Kidney (tissue), 14 donors: ENCODE measurements around the gene SORCS2. TPM values are rescaled to one million over a fixed set of nuclear protein-coding genes. Genes with fewer than 3 reads are reported as not detected.

Experiments
- DNase-seq, 5 donors: peaks; one replicate each; pipeline ENCODE4 v3.0.0-alpha.2; 2013 to 2020
- FAIRE-seq: peaks from 2 replicates; lab custom pipeline; 2012; peaks lifted over from hg19 to GRCh38; lab: Jason Lieb, UNC
- H3K27ac ChIP-seq, 2 donors: one replicate each; pipeline ENCODE4 v1.7.0; 2013; ENCODE audit warnings: low read depth in 2 of 2, low read length in 2 of 2, inconsistent platforms in 1 of 2
- H3K27me3 ChIP-seq: one replicate; pipeline ENCODE4 v1.7.1; 2013; ENCODE audit warnings: low read length, inconsistent platforms; ENCODE audit not compliant: control insufficient read depth, insufficient read depth
- H3K36me3 ChIP-seq, 3 donors: one replicate each; pipeline versions ENCODE4 v1.7.0 to v1.7.1; 2013; ENCODE audit warnings: low read length in 3 of 3, control low read depth in 1 of 3, inconsistent platforms in 1 of 3; ENCODE audit not compliant: insufficient read depth in 3 of 3, control insufficient read depth in 2 of 3
- H3K4me1 ChIP-seq, 3 donors: one replicate each; pipeline versions ENCODE4 v1.7.0 to v1.7.1; 2013; ENCODE audit warnings: low read length in 3 of 3, inconsistent platforms in 1 of 3, low read depth in 1 of 3; ENCODE audit not compliant: control insufficient read depth in 2 of 3, insufficient read depth in 2 of 3
- H3K4me3 ChIP-seq, 3 donors: one replicate each; pipeline versions ENCODE4 v1.7.0 to v1.8.1; 2013; ENCODE audit warnings: low read length in 3 of 3, control low read depth in 1 of 3, inconsistent platforms in 1 of 3
- H3K9ac ChIP-seq, 3 donors: one replicate each; pipeline versions ENCODE4 v1.7.0 to v1.7.1; 2013; ENCODE audit warnings: low read length in 3 of 3, control low read depth in 1 of 3, inconsistent platforms in 1 of 3
- H3K9me3 ChIP-seq, 3 donors: one replicate each; pipeline versions ENCODE4 v1.7.0 to v1.7.1; 2013; ENCODE audit warnings: low read length in 3 of 3, control low read depth in 1 of 3, inconsistent platforms in 1 of 3; ENCODE audit not compliant: control insufficient read depth in 2 of 3, insufficient read depth in 1 of 3
- intact Hi-C: fragments of 100-400 bp; cut with DNase I; formaldehyde crosslinking; loops from one replicate; pipeline ENCODE4 v1.11.1; 2022
- polyA plus RNA-seq: library from polyadenylated mRNA; stranded (reverse); fragments of 350-450 nt; fragmentation: Illumina TruSeq; extraction: RNeasy Lipid Tissue Mini Kit (QIAGEN cat#74804); gene quantifications from one replicate; pipeline ENCODE4 v1.2.3, GENCODE V29; 2014; ENCODE audit warnings: low read depth, low replicate concordance; ENCODE audit not compliant: insufficient read depth
- total RNA-seq: library from RNA; stranded (reverse); fragmentation: NEBNext Ultra II Directional; extraction: Animal tissue kit (Norgen Biotek cat#: 25700); gene quantifications from one replicate; pipeline ENCODE4 v1.2.1, GENCODE V29; 2021
- TF ChIP-seq, protein P1 (sequence below): IDR thresholded peaks from 3 replicates; pipeline ENCODE4 v1.5.1; 2012; ENCODE audit warnings: mild to moderate bottlenecking, moderate library complexity, borderline replicate concordance; ENCODE audit not compliant: insufficient read depth; ENCODE audit errors: extremely low read depth
- donor health status: control.
- donor health status: control.
- donor health status: control.
- donor health status: control.
- donor health status: control.
- donor health status: DM: yes; HTN: yes; CAD: no.
- donor health status: Normal renal cell carcinoma (clear cell type).

Gene SORCS2
- total and polyA plus RNA-seq, 2 donors from 2014 or later: 6.1 to 9.1 TPM

DNA sequence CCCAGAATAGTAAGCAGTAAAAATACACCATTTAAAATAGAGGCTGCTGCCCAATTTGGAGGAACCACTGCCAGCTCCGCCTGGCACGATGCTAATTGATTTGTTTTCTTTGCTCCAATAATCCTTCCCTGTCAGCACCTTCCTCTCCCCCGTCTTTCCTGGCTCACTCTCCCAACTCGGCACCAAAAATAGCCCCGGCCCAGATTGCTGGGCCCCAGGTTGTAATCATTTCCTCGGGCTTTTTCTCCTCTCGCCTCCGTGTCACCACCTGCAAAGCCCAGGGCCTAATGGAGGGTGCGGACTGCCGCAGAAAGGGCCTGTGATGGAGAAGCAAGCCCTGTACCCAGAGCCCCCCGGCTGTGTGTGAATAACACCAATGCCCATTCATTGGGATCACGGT, 440.0 kb downstream of the SORCS2 start:
- no peak overlapping the region for H3K4me3 ChIP-seq
- no peak for FAIRE-seq
- H3K36me3 ChIP-seq: no peaks in the 10 kb centered on the region
- TF ChIP-seq, protein P1, sequence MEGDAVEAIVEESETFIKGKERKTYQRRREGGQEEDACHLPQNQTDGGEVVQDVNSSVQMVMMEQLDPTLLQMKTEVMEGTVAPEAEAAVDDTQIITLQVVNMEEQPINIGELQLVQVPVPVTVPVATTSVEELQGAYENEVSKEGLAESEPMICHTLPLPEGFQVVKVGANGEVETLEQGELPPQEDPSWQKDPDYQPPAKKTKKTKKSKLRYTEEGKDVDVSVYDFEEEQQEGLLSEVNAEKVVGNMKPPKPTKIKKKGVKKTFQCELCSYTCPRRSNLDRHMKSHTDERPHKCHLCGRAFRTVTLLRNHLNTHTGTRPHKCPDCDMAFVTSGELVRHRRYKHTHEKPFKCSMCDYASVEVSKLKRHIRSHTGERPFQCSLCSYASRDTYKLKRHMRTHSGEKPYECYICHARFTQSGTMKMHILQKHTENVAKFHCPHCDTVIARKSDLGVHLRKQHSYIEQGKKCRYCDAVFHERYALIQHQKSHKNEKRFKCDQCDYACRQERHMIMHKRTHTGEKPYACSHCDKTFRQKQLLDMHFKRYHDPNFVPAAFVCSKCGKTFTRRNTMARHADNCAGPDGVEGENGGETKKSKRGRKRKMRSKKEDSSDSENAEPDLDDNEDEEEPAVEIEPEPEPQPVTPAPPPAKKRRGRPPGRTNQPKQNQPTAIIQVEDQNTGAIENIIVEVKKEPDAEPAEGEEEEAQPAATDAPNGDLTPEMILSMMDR: no peak
- intact Hi-C loops: no loop called here
- H3K9me3 ChIP-seq: no peaks in the 10 kb centered on the region
- no peak overlapping the region for H3K9ac ChIP-seq
- DNase-seq: peak in 1 of 5 donors; percentile 40
- H3K27me3 ChIP-seq: no peaks in the 10 kb centered on the region
- no peaks in the 10 kb centered on the region for H3K4me1 ChIP-seq
- no peak overlapping the region for H3K27ac ChIP-seq

DNA sequence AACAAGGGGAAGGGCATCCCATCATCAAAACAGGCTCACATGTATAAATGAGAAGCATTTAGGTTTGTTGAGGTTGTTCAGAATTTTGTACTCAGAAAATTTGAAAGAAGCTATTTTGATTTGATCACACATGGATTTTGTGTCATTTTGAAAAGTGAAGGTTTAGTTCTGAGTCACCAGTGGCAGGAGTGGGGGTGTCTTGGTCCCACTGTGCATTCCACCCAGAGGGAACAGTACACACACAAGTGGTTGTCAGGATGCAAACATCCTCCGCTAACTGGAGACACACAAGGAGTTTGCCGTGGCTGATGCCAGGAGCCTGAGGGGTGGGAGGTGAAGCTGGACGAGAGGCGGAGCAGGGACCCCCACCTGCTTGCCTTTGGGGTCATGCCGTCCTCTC, 440.6 kb downstream of the SORCS2 start:
- TF ChIP-seq, protein P1: no peak
- intact Hi-C loops: no loop called here

DNA sequence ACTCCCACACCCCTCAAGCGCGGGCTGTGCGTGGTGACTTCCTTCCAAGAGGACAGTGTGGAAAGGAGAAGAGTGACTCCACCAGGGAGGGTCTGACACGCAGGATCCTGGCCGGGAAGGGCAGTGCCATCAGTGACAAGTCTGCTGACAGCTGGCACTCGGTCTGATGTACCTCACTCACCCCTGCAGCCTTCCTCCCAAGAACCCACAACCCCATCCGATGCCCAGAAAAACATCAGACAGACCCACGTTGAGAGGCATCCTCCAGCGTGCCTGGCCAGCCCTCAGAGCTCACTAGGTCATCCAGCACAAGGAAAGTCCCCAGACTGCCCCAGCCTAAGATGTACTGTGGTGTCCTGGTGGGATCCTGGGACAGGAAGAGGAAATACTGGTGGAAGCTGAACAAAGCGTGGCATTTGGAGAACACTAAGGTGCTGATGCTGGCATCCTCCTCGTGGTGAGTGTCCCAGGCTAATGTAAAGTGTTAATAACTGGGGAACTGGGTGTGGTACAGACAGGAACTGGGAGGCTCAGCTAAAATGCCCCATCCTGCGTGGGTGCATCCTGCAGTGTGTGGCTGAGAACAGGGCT, 442.4 kb downstream of the SORCS2 start:
- no peaks in the 10 kb centered on the region for H3K9me3 ChIP-seq
- H3K4me3 ChIP-seq: no peak overlapping the region
- H3K9ac ChIP-seq: no peak overlapping the region
- intact Hi-C loops: no loop called here
- H3K4me1 ChIP-seq: no peaks in the 10 kb centered on the region
- no peaks in the 10 kb centered on the region for H3K36me3 ChIP-seq
- TF ChIP-seq, protein P1: no peak
- H3K27me3 ChIP-seq: no peaks in the 10 kb centered on the region
- H3K27ac ChIP-seq: no peak overlapping the region
- DNase-seq (peak in 1 of 5 donors; percentile 48), FAIRE-seq (no peak)

More for the DNA sequence above, 440.6 kb downstream of the SORCS2 start:
- no peaks in the 10 kb centered on the region for H3K9me3 ChIP-seq
- H3K4me1 ChIP-seq: no peaks in the 10 kb centered on the region
- no peaks in the 10 kb centered on the region for H3K27me3 ChIP-seq
- no peak overlapping the region for H3K4me3 ChIP-seq
- DNase-seq (peak in 1 of 5 donors; percentile 53), FAIRE-seq (no peak)
- no peak overlapping the region for H3K27ac ChIP-seq
- H3K9ac ChIP-seq: no peak overlapping the region
- H3K36me3 ChIP-seq: no peaks in the 10 kb centered on the region
